Measurements from ENCODE around the gene IGFL2.

The IGFL2 gene

GRCh38 chr19:46201454-46202310, 53.6 kb downstream of the IGFL2 start:
- Histone ChIP-seq H3K27ac (ENCODE audit: low read length) (no peak overlapping the region), H2AFZ (ENCODE audit: low read length) (no peak overlapping the region), H3K4me2 (ENCODE audit: low read depth, low read length) (no peak overlapping the region), H4K20me1 (ENCODE audit: insufficient read depth, low read length) (no peaks in the 10 kb centered on the region), H3K27me3 (replicated peaks; ENCODE audit: insufficient read depth, low read length) (peaks cover 47% of the 10 kb centered on the region), H3K36me3 (replicated peaks; ENCODE audit: insufficient read depth, low read length) (no peaks in the 10 kb centered on the region), H3K4me3 (ENCODE audit: low read length) (no peak overlapping the region), H3F3A (ENCODE audit: insufficient read depth, low read length) (no peaks in the 10 kb centered on the region), H3K9me3 (replicated peaks; ENCODE audit: insufficient read depth, low read length) (no peaks in the 10 kb centered on the region), H3K9me2 (replicated peaks; ENCODE audit: insufficient read depth, low read length) (no peaks in the 10 kb centered on the region), H3K4me1 (ENCODE audit: low read length) (no peaks in the 10 kb centered on the region), H3K79me2 (ENCODE audit: low read length) (no peaks in the 10 kb centered on the region), H3K9ac (ENCODE audit: low read length) (no peak overlapping the region)
- no peak for DNase-seq
- no peak for TF ChIP-seq EZH2 (optimal IDR thresholded peaks at IDR 0.05; ENCODE audit: low read depth, low read length)
- TF ChIP-seq EZH2phosphoT487 (IDR thresholded peaks at IDR 0.05; ENCODE audit: low read length): no peak
- TF ChIP-seq CTCF (IDR thresholded peaks at IDR 0.05; ENCODE audit: low read length): no peak

- Histone ChIP-seq H3F3A (ENCODE audit: insufficient read depth, low read length) (no peaks in the 10 kb centered on the region), H3K79me2 (ENCODE audit: low read length) (no peaks in the 10 kb centered on the region), H3K36me3 (replicated peaks; ENCODE audit: insufficient read depth, low read length) (no peaks in the 10 kb centered on the region), H3K9me3 (replicated peaks; ENCODE audit: insufficient read depth, low read length) (no peaks in the 10 kb centered on the region), H3K9ac (ENCODE audit: low read length) (no peak overlapping the region), H3K4me3 (ENCODE audit: low read length) (no peak overlapping the region), H3K4me1 (ENCODE audit: low read length) (no peaks in the 10 kb centered on the region), H4K20me1 (ENCODE audit: insufficient read depth, low read length) (no peaks in the 10 kb centered on the region), H3K4me2 (ENCODE audit: low read depth, low read length) (no peak overlapping the region), H3K9me2 (replicated peaks; ENCODE audit: insufficient read depth, low read length) (no peaks in the 10 kb centered on the region), H3K27ac (ENCODE audit: low read length) (no peak overlapping the region), H2AFZ (ENCODE audit: low read length) (no peak overlapping the region), H3K27me3 (replicated peaks; ENCODE audit: insufficient read depth, low read length) (peaks cover 52% of the 10 kb centered on the region)
- DNase-seq: no peak
- TF ChIP-seq CTCF (IDR thresholded peaks at IDR 0.05; ENCODE audit: low read length): no peak
- TF ChIP-seq EZH2 (optimal IDR thresholded peaks at IDR 0.05; ENCODE audit: low read depth, low read length): no peak
- TF ChIP-seq EZH2phosphoT487 (IDR thresholded peaks at IDR 0.05; ENCODE audit: low read length): no peak
Measured at GRCh38 chr19:46202426-46202825, 54.4 kb downstream of the IGFL2 start.

GRCh38 chr19:46202872-46203860, 55.1 kb downstream of the IGFL2 start:
- Histone ChIP-seq H3K9me2 (replicated peaks; ENCODE audit: insufficient read depth, low read length) (no peaks in the 10 kb centered on the region), H3K27me3 (replicated peaks; ENCODE audit: insufficient read depth, low read length) (peaks cover 55% of the 10 kb centered on the region), H3K9ac (ENCODE audit: low read length) (no peak overlapping the region), H3K4me2 (ENCODE audit: low read depth, low read length) (no peak overlapping the region), H3K4me1 (ENCODE audit: low read length) (no peaks in the 10 kb centered on the region), H3F3A (ENCODE audit: insufficient read depth, low read length) (no peaks in the 10 kb centered on the region), H3K36me3 (replicated peaks; ENCODE audit: insufficient read depth, low read length) (no peaks in the 10 kb centered on the region), H2AFZ (ENCODE audit: low read length) (no peak overlapping the region), H4K20me1 (ENCODE audit: insufficient read depth, low read length) (no peaks in the 10 kb centered on the region), H3K79me2 (ENCODE audit: low read length) (no peaks in the 10 kb centered on the region), H3K4me3 (ENCODE audit: low read length) (no peak overlapping the region), H3K27ac (ENCODE audit: low read length) (no peak overlapping the region), H3K9me3 (replicated peaks; ENCODE audit: insufficient read depth, low read length) (no peaks in the 10 kb centered on the region)
- TF ChIP-seq EZH2phosphoT487 (IDR thresholded peaks at IDR 0.05; ENCODE audit: low read length): no peak
- TF ChIP-seq CTCF (IDR thresholded peaks at IDR 0.05; ENCODE audit: low read length): no peak
- TF ChIP-seq EZH2 (optimal IDR thresholded peaks at IDR 0.05; ENCODE audit: low read depth, low read length): no peak
- no peak for DNase-seq

Measured in MM.1S (cell line).